Measurements from ENCODE around the gene FRMD5. TPM values are rescaled to one million over a fixed set of nuclear protein-coding genes. Genes with fewer than 3 reads are reported as not detected.

Gene FRMD5
- polyA plus RNA-seq, 1 donor (not counting 4 experiments of a cell fraction or from before 2014, with no cell fraction given) = 7.3 TPM

DNA sequence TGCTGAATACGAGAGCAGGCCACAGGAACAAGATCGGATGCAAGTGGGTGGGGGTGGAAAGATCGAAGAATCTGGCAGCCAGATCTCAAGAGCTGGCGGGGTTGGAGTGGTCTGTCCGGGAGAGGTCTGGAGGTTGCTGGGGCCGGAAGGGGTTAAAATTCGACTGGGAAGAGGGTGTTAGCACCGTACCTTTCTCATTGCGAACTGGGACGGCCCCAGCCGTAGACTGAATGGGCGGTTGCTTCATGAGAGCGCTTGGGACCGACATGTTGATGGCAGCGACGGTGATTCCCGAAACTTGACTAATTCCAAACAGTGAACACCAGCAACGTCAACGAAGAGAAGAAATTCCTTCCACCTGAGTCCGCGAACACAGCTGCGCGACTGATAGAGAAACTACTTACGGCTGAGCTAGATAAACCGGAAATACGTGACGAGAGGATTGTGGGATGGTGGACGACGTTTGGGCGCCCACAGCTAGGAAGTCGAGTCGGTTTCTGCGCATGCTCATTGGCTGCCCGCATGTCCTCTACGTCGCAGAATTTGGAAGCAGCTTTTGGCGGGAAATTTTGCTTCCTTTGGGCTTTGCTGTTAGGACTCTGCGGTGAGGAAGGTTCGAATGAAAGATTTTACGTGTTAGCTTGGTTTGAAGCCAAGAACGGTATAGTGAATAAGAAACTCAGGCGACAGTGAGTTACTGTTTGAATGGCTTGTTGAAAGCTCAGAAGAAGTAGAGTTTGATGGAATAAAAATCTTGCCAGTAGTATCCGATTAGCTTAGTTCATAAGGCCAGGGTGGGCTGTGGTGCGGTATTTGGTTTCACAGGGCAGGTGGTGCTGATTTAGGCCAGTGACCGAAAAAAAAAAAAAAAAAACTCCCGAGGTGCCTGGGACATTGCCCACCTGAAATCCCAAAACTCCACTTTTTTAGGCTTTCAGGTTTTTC lies 370.5 kb downstream of the FRMD5 start, which contains the start of gene MFAP1:
MFAP1 (minus strand) TSS at position 389 of the 945 bp plus-strand sequence; CDS start at position 268, 121 bp downstream.
- Histone ChIP-seq H3K4me1 (ENCODE audit: control insufficient read depth, extremely low read depth, insufficient read depth, low read length) (peaks cover 16% of the 10 kb centered on the region), H3K79me2 (ENCODE audit: control insufficient read depth, insufficient read depth, low read length) (peaks cover 46% of the 10 kb centered on the region), H3K9me3 (ENCODE audit: control insufficient read depth, low read depth, low read length) (no peaks in the 10 kb centered on the region), H3K27me3 (ENCODE audit: control insufficient read depth, extremely low read depth, insufficient read depth, low read length) (no peaks in the 10 kb centered on the region), H3K36me3 (ENCODE audit: control insufficient read depth in 2 of 2, extremely low read depth in 1 of 2, insufficient read depth in 2 of 2, low read length in 2 of 2) (no peaks in the 10 kb centered on the region), H3K4me3 (ENCODE audit: control insufficient read depth in 2 of 3, extremely low read depth in 1 of 3, insufficient read depth in 2 of 3, low read depth in 1 of 3, low read length in 3 of 3) (peak within 1 kb of the TSS; percentile 78 to 94 (median 92)), H3K9me1 (ENCODE audit: control insufficient read depth, extremely low read depth, insufficient read depth, low read length) (no peaks in the 10 kb centered on the region), H3K27ac (ENCODE audit: control insufficient read depth, insufficient read depth, low read length) (peak within 1 kb of the TSS; percentile 98), H2AFZ (ENCODE audit: control insufficient read depth, low read length) (peak within 1 kb of the TSS; percentile 89), H3K9ac (ENCODE audit: control insufficient read depth, extremely low read depth, insufficient read depth, low read length) (peak within 1 kb of the TSS; percentile 97), H4K20me1 (ENCODE audit: control insufficient read depth, extremely low read depth, insufficient read depth, low read length) (no peaks in the 10 kb centered on the region), H3K4me2 (ENCODE audit: control insufficient read depth, extremely low read depth, insufficient read depth, low read depth, low read length) (peak within 1 kb of the TSS; percentile 91)
- TF ChIP-seq CTCF (optimal IDR thresholded peaks at IDR 0.05 in 1 of 3, IDR thresholded peaks at IDR 0.05 in 1 of 3, conservative IDR thresholded peaks at IDR 0.05 in 1 of 3; ENCODE audit: extremely low read depth in 1 of 3, insufficient read depth in 2 of 3, low read length in 3 of 3) = no peak
- no peak for TF ChIP-seq EZH2 (IDR thresholded peaks at IDR 0.05; ENCODE audit: low read length)
- dilution Hi-C loops (cut with MboI; ENCODE audit: extremely low pct_ligation_motif_present, low sequenced_read_pairs) = no loop called here
- FAIRE-seq (peak; percentile 95), DNase-seq (ENCODE audit: low read depth, low spot score) (peak; percentile 89)

GRCh38 chr15:43821505-43821904 lies 373.6 kb downstream of the FRMD5 start:
- H3K4me2 ChIP-seq (ENCODE audit: control insufficient read depth, extremely low read depth, insufficient read depth, low read depth, low read length) = no peak overlapping the region
- H3K27ac ChIP-seq (ENCODE audit: control insufficient read depth, insufficient read depth, low read length) = no peak overlapping the region
- FAIRE-seq (no peak), DNase-seq (ENCODE audit: low read depth, low spot score) (no peak)
- H3K79me2 ChIP-seq (ENCODE audit: control insufficient read depth, insufficient read depth, low read length) = peaks cover 62% of the 10 kb centered on the region
- dilution Hi-C loops (cut with MboI; ENCODE audit: extremely low pct_ligation_motif_present, low sequenced_read_pairs) = no loop called here
- H3K9me3 ChIP-seq (ENCODE audit: control insufficient read depth, low read depth, low read length) = no peaks in the 10 kb centered on the region
- H3K27me3 ChIP-seq (ENCODE audit: control insufficient read depth, extremely low read depth, insufficient read depth, low read length) = no peaks in the 10 kb centered on the region
- H4K20me1 ChIP-seq (ENCODE audit: control insufficient read depth, extremely low read depth, insufficient read depth, low read length) = no peaks in the 10 kb centered on the region
- TF ChIP-seq EZH2 (IDR thresholded peaks at IDR 0.05; ENCODE audit: low read length) (no peak), CTCF (optimal IDR thresholded peaks at IDR 0.05 in 1 of 3, IDR thresholded peaks at IDR 0.05 in 1 of 3, conservative IDR thresholded peaks at IDR 0.05 in 1 of 3; ENCODE audit: extremely low read depth in 1 of 3, insufficient read depth in 2 of 3, low read length in 3 of 3) (no peak)
- H3K36me3 ChIP-seq (ENCODE audit: control insufficient read depth in 2 of 2, extremely low read depth in 1 of 2, insufficient read depth in 2 of 2, low read length in 2 of 2) = peaks cover 0 to 11% of the 10 kb centered on the region in 2 experiments
- no peak overlapping the region for H2AFZ ChIP-seq (ENCODE audit: control insufficient read depth, low read length)
- peaks cover 11% of the 10 kb centered on the region for H3K4me1 ChIP-seq (ENCODE audit: control insufficient read depth, extremely low read depth, insufficient read depth, low read length)
- no peak overlapping the region for H3K9ac ChIP-seq (ENCODE audit: control insufficient read depth, extremely low read depth, insufficient read depth, low read length)
- no peak overlapping the region for H3K4me3 ChIP-seq (ENCODE audit: control insufficient read depth in 2 of 3, extremely low read depth in 1 of 3, insufficient read depth in 2 of 3, low read depth in 1 of 3, low read length in 3 of 3)
- H3K9me1 ChIP-seq (ENCODE audit: control insufficient read depth, extremely low read depth, insufficient read depth, low read length) = no peaks in the 10 kb centered on the region

Small RNA genes within 50 kb of the gene (small RNA-seq; reads per million reads assigned to genes)
- 0 reads per million in 3 experiments for gene RF00019 (ENCODE audit: insufficient read length in 3 of 3, low read depth in 3 of 3, low replicate concordance in 1 of 3)

Other genes with a start within 250 kb of the FRMD5 start
- 10.6 to 19.4 TPM (median 14.0 TPM) in 3 replicates for gene GOLM2, start 93.4 kb upstream of the FRMD5 start, polyA plus RNA-seq
- gene CTDSPL2, start 232.4 kb upstream of the FRMD5 start, polyA plus RNA-seq = 14.9 to 19.2 TPM (median 15.0 TPM) in 3 replicates

Data from keratinocyte (primary cell).